Measurements from ENCODE around the gene AHRR.

The AHRR gene

DNA sequence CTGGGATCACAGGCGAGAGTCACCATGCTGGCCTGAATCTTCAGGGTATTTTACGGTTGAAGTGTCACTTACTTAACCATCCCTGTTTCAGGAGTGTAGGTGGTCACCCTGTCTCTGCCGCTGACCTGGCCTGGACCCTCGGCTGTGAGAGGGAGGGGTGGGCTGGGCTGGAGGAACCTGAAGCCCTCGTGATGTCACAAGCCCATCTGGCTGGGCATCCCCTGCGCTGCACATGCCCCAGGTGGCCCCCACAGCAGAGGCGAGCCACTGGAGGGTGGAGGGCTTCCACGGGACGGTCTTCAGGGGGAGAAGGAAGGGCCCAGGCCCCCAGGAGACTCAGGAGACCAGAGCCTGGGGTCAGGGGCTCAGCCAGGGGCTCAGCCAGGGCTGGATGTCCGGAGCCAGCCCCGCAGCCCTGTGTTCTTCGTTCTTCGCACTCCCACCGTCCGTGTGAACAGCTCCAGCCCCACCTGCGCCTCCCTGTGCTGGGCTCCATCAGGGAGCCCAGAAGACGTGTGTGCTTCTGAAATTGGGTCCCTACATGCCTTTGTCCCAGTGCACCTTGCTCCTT lies 7.6 kb upstream of the AHRR start:
- H3K27me3 ChIP-seq = peaks cover 7% of the 10 kb centered on the region
- no peak for TF ChIP-seq Cebpa-rat (IDR thresholded peaks at IDR 0.05)
- H3K9ac ChIP-seq = no peak overlapping the region
- peaks cover 92% of the 10 kb centered on the region for H4K20me1 ChIP-seq
- H3K4me1 ChIP-seq = peaks cover 95% of the 10 kb centered on the region
- no peak overlapping the region for H3K4me3 ChIP-seq
- no peaks in the 10 kb centered on the region for H3K9me3 ChIP-seq
- no peak overlapping the region for H3K27ac ChIP-seq
- H3K4me2 ChIP-seq = peak overlapping the region; percentile 87
- H3K36me3 ChIP-seq = peaks cover 24% of the 10 kb centered on the region

DNA sequence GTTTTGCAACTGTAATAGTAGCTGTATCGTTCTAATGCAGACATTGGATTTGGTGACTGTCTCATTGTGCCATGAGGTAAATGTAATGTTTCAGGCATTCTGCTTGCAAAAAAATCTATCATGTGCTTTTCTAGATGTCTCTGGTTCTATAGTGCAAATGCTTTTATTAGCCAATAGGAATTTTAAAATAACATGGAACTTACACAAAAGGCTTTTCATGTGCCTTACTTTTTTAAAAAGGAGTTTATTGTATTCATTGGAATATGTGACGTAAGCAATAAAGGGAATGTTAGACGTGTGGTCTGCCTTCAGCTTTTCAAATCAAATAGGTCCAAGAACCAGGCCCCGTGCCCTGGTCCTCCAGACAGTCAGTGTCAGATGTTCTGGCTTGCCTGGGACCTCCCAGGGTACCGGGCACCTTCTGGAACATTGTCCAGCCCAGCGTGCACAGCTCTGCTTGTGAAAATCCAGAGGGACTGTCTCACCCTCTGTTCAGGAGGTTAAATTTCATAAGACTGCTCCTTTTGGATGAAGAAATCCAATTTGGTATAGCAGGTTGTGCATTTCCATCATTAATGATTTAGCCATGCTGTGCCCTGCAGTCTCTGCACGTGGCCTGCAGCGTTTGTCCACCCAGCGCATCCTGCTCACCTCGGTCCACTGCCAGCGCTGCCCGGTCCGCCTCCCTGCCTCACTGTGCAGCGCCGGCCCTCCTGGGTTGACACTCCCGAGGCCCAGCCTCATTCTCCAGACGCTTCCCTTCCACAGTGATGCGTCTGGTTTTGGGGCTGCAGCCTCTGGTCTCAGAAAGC lies 6.6 kb upstream of the AHRR start:
- H3K27ac ChIP-seq = peak overlapping the region; percentile 33; the same call in 1 of the 2 replicates
- 0 out of 2 replicates have a peak overlapping the region, but pooled peaks have one; percentile 9 for H3K4me3 ChIP-seq
- no peaks in the 10 kb centered on the region for H3K9me3 ChIP-seq
- peaks cover 21% of the 10 kb centered on the region for H3K36me3 ChIP-seq
- H3K27me3 ChIP-seq = peaks cover 16% of the 10 kb centered on the region
- H4K20me1 ChIP-seq = peaks cover 92% of the 10 kb centered on the region
- H3K9ac ChIP-seq = 0 out of 2 replicates have a peak overlapping the region, but pooled peaks have one; percentile 22
- TF ChIP-seq Cebpa-rat (IDR thresholded peaks at IDR 0.05) = no peak
- peak overlapping the region; percentile 87 for H3K4me2 ChIP-seq
- H3K4me1 ChIP-seq = peaks cover 92% of the 10 kb centered on the region

DNA sequence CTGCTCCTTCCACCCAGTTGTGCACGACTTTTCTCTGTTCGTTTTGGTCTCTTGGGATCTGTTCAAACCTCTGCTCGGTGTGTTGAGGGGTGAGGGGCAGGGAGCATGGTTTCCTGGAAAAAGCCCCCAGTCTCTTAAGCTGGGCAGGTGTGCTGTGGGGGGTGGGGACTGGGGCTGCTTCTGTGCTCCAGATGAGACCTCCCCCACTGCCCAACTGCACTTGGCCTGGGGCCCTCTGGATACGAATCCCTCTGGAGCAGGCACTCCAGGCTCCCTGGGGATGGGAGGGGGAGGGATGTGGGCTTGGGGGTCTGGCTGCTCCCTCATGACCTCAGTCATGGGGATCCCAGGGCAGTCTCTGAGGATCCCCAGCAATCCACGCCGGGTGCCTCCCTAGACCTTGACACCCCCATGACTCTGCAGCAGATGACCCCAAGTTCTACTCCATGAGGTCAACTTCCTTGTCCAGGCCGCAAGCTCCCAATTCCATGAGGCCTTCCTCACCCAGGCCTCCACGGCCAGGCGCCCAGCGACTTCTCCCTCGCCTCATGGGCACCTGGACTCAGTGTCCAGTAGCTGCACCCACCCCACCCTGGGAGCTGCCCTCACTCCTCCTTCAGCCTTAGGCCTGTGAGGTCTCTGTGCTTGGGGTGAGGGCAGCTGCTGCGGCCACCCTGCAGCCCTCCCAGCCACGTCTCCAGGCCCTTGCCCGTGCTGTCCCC lies 5.9 kb upstream of the AHRR start:
- no peaks in the 10 kb centered on the region for H3K9me3 ChIP-seq
- H3K4me1 ChIP-seq = peaks cover 91% of the 10 kb centered on the region
- H3K4me2 ChIP-seq = peak overlapping the region; percentile 87
- H3K27me3 ChIP-seq = peaks cover 24% of the 10 kb centered on the region
- peaks cover 21% of the 10 kb centered on the region for H3K36me3 ChIP-seq
- 0 out of 2 replicates have a peak overlapping the region, but pooled peaks have one; percentile 9 for H3K4me3 ChIP-seq
- H3K27ac ChIP-seq = peak overlapping the region; percentile 33; the same call in 1 of the 2 replicates
- 0 out of 2 replicates have a peak overlapping the region, but pooled peaks have one; percentile 22 for H3K9ac ChIP-seq
- peaks cover 92% of the 10 kb centered on the region for H4K20me1 ChIP-seq
- TF ChIP-seq Cebpa-rat (IDR thresholded peaks at IDR 0.05) = no peak

DNA sequence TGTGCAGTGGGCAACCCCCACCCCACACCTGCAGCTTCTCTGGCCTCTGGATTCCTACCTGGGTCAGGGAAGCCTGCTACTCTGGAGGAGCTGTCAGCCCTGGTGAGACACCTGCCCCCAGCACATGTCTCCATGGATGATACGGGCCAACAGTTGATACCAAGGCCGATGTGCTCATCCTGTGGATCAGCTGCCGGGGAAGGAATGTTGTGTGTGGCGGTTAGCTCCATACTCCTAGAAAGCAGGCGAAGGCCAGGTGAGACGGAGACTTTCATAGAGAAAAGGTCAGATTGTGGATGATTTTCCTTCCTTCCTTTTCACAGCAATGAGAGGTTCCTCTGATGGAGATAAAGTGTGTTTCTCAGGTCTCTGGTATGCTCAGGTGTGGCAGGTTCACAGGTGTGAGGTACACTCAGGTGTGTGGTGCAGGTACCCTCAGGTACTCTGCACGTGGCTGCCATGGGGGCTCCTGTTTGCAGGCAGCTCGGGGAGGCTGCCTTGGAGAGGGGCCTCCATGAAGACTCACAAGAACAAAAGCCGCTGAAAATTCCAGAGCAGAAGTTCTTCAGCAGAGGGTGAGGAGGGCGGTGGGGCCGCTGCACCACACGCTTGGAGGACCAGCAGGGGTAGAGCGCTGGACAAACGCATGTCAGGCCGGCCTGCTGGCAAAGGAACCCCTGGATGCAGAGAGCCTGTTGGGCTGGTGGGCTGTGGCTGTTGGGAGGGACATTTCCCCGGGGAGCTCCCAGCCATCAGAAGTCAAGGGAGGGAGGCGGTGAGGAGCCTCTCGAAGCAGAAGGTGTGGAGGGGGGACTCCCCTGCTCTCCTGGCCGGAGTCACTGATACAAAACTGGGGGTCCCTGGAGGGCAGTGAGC lies 5.1 kb upstream of the AHRR start:
- H3K4me3 ChIP-seq = no peak overlapping the region
- peak overlapping the region; percentile 87 for H3K4me2 ChIP-seq
- H3K27me3 ChIP-seq = peaks cover 32% of the 10 kb centered on the region
- H3K27ac ChIP-seq = peak overlapping the region; percentile 33; the same call in 1 of the 2 replicates
- H3K4me1 ChIP-seq = peaks cover 90% of the 10 kb centered on the region
- no peaks in the 10 kb centered on the region for H3K9me3 ChIP-seq
- H3K9ac ChIP-seq = no peak overlapping the region
- TF ChIP-seq Cebpa-rat (IDR thresholded peaks at IDR 0.05) = no peak
- H4K20me1 ChIP-seq = peaks cover 92% of the 10 kb centered on the region
- peaks cover 21% of the 10 kb centered on the region for H3K36me3 ChIP-seq

DNA sequence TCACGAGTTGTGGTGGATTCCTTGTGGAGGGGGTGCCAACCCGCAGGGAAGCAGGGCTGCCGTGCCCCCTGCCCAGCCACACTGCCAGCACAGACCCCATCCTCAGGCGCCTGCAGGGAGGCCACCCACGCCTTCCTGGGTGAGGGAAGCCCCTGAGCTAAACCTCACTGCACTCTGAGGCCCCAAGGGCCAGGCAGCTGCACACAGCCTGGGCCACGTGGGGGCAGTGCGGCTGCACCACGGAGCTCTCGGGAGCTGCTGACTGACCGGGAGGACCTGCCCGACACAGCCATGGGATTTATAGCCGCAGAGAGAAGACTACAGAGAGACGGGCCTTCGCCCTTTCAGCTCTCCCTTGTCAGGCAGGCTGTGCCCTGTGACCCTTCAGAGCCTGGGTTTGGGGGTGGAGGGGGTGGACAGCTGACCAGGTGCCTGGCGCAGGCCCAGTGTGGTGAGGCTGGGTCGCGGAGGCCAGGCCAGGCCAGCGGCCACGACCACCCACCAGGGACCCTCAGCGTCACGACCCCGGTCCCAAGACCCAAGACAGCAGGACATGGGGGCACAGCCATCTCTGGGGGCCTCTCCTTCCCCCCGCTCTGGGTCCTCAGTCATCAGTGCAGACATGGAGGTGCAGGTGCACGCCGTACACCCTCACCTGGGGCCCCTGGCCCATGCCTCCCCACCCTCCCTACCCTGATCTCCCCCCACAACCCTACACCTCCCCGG lies 4.3 kb upstream of the AHRR start:
- no peak overlapping the region for H3K4me3 ChIP-seq
- peaks cover 19% of the 10 kb centered on the region for H3K36me3 ChIP-seq
- H3K9ac ChIP-seq = no peak overlapping the region
- peaks cover 40% of the 10 kb centered on the region for H3K27me3 ChIP-seq
- peaks cover 92% of the 10 kb centered on the region for H4K20me1 ChIP-seq
- H3K4me1 ChIP-seq = peaks cover 90% of the 10 kb centered on the region
- H3K9me3 ChIP-seq = no peaks in the 10 kb centered on the region
- peak overlapping the region; percentile 87 for H3K4me2 ChIP-seq
- no peak for TF ChIP-seq Cebpa-rat (IDR thresholded peaks at IDR 0.05)
- H3K27ac ChIP-seq = no peak overlapping the region

DNA sequence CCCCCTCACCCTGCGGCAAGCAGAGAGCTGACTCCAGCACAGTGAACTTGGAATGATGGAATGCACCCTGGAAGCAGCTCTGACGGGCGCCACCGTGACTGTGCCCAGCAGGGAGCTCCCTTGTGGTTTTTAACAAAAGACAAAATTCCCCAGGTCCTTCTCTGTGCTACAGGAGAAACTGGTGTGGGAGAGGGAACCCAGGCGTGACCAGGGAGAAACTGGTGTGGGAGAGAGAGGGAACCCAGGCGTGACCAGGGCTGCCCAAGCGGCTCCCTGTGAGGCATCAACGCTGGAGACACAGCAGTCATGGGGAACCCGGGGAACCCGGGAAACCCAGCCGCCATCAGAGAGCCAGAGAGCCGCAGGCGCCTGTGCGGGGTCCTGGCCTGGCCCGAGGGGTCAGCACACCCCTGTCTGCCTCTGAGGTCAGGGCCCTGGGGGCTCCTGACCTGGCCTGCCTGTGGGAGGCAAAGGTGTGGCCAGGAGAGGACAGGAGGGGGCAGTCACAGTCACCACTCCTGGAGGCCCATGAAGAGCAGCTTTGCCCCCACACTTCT lies 3.1 kb upstream of the AHRR start:
- TF ChIP-seq Cebpa-rat (IDR thresholded peaks at IDR 0.05) = no peak
- Histone ChIP-seq H3K9ac (no peak overlapping the region), H3K27me3 (peaks cover 52% of the 10 kb centered on the region), H3K36me3 (peaks cover 13% of the 10 kb centered on the region), H3K4me3 (0 out of 2 replicates have a peak overlapping the region, but pooled peaks have one; percentile 19), H3K27ac (no peak overlapping the region), H4K20me1 (peaks cover 91% of the 10 kb centered on the region), H3K9me3 (no peaks in the 10 kb centered on the region), H3K4me1 (peaks cover 89% of the 10 kb centered on the region), H3K4me2 (peak overlapping the region; percentile 87)

DNA sequence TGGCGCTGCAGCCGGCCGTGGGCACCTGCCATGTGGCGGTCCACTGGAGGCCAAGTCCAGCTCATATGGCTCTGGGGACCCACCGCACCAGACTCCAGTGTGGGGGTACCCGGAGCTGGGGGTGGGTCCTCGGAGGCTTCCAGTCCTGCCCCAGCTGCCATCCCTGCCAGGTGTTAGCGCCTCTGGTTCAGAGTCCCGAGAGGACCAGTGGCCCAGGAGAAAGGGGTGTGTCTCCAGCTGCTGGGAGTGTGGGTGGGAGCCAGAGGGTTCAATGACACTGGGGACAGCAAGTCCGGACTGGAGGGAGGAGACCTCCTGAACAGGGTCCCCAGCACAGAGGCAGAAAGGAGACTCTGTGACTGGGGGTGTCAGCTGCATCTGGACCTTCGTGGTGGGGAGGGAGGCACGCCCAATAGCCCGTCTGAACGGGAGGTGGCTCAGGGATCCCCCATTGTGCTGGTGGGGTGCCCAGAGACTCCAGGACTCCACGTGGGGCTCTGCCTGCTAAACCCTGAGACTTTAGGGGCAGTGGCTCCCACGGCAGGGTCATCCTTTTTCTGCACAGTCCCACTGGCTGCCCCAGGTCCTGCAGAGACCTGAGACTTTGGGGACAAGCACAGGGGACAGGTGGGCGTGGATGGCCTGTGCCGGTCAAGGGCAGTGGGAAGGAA lies 2.4 kb upstream of the AHRR start:
- peaks cover 58% of the 10 kb centered on the region for H3K27me3 ChIP-seq
- no peaks in the 10 kb centered on the region for H3K9me3 ChIP-seq
- peaks cover 84% of the 10 kb centered on the region for H4K20me1 ChIP-seq
- no peak for TF ChIP-seq Cebpa-rat (IDR thresholded peaks at IDR 0.05)
- 0 out of 2 replicates have a peak overlapping the region, but pooled peaks have one; percentile 19 for H3K4me3 ChIP-seq
- peaks cover 7% of the 10 kb centered on the region for H3K36me3 ChIP-seq
- no peak overlapping the region for H3K9ac ChIP-seq
- H3K4me2 ChIP-seq = peak overlapping the region; percentile 87
- H3K27ac ChIP-seq = no peak overlapping the region
- peaks cover 86% of the 10 kb centered on the region for H3K4me1 ChIP-seq

All from BLaER1 (cell line).